Osteoblast (primary cell): ENCODE data around the gene RASAL2. TPM values are rescaled to one million over a fixed set of nuclear protein-coding genes. Genes with fewer than 3 reads are reported as not detected.

Source experiments
- DNase-seq: peaks from one replicate; pipeline ENCODE4 v3.0.0; 2011; ENCODE audit warnings: low spot score, mixed read lengths; ENCODE audit not compliant: insufficient read length; ENCODE audit errors: missing footprints
- H2AFZ ChIP-seq: 2 replicates; pipeline ENCODE4 v1.6.0; 2011; ENCODE audit warnings: mild to moderate bottlenecking, low read length
- H3K27ac ChIP-seq: 2 replicates; pipeline ENCODE4 v1.5.1; 2011; ENCODE audit warnings: mild to moderate bottlenecking, low read depth, low read length, moderate library complexity
- H3K27me3 ChIP-seq: 2 replicates; pipeline ENCODE4 v1.6.0; 2012; ENCODE audit warnings: mild to moderate bottlenecking, control low read depth, inconsistent platforms, low read length, moderate library complexity; ENCODE audit not compliant: insufficient read depth
- H3K36me3 ChIP-seq: 2 replicates; pipeline ENCODE4 v1.5.1; 2011; ENCODE audit warnings: mild to moderate bottlenecking, low read length, control low read depth, moderate library complexity; ENCODE audit not compliant: insufficient read depth
- H3K4me1 ChIP-seq: 2 replicates; pipeline ENCODE4 v1.5.1; 2011; ENCODE audit warnings: mild to moderate bottlenecking, low read length, control low read depth, moderate library complexity; ENCODE audit not compliant: insufficient read depth
- H3K4me2 ChIP-seq: 2 replicates; pipeline ENCODE4 v1.6.0; 2011; ENCODE audit warnings: mild to moderate bottlenecking, low read length; ENCODE audit not compliant: insufficient read depth
- H3K4me3 ChIP-seq: fragments of 200-600 bp; sonication (generic); 3 replicates; pipeline ENCODE4 v1.5.1; 2012; ENCODE audit warnings: mild to moderate bottlenecking, low read length, inconsistent platforms; ENCODE audit not compliant: insufficient read depth
- H3K79me2 ChIP-seq: 2 replicates; pipeline ENCODE4 v1.6.0; 2012; ENCODE audit warnings: mild to moderate bottlenecking, low read length, control low read depth, inconsistent platforms; ENCODE audit not compliant: insufficient read depth
- H3K9me3 ChIP-seq: 2 replicates; pipeline ENCODE4 v1.5.1; 2011; ENCODE audit warnings: low read depth, low read length, control low read depth
- H4K20me1 ChIP-seq: 2 replicates; pipeline ENCODE4 v1.6.0; 2012; ENCODE audit warnings: mild to moderate bottlenecking, low read length, control low read depth; ENCODE audit not compliant: insufficient read depth
- total RNA-seq: library from RNA; depleted of rRNA; stranded (reverse); fragments of >200 nt; gene quantifications from 2 replicates; pipeline ENCODE4 v1.2.3, GENCODE V29; 2012
- TF ChIP-seq, protein P1 (sequence below): IDR thresholded peaks from 2 replicates; pipeline ENCODE4 v1.5.1; 2011; ENCODE audit warnings: mild to moderate bottlenecking, low read depth, low read length, moderate library complexity; ENCODE audit errors: extremely low read depth

The RASAL2 gene
- total RNA-seq, 1 donor: 59.4 TPM

DNA sequence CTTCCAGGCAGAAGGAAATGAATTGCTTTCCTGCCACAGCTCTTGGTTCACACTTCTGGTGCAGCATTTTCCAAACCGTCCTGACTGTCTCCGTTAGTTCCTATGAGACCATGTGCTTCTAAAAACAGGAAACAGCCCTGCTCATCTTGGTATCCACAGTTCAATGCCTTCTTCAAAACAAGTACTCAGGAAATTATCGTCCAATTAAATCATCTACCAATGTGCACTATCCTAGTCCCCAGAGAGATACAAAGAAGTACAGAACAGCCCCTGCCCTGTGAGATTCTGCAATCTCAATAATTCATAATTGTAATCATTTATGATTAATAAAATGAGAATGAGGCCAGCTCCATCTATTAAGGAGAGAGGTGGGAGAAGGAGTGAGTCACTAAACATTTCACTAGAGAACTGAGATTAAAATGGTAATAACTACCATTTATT lies 391.7 kb downstream of the RASAL2 start:
- Histone ChIP-seq H3K4me3 (no peak overlapping the region), H3K36me3 (no peaks in the 10 kb centered on the region), H3K27me3 (no peaks in the 10 kb centered on the region), H3K27ac (no peak overlapping the region), H3K4me1 (peaks cover 4% of the 10 kb centered on the region), H4K20me1 (no peaks in the 10 kb centered on the region), H3K9me3 (no peaks in the 10 kb centered on the region), H3K4me2 (no peak overlapping the region), H3K79me2 (no peaks in the 10 kb centered on the region), H2AFZ (no peak overlapping the region)
- TF ChIP-seq, protein P1, sequence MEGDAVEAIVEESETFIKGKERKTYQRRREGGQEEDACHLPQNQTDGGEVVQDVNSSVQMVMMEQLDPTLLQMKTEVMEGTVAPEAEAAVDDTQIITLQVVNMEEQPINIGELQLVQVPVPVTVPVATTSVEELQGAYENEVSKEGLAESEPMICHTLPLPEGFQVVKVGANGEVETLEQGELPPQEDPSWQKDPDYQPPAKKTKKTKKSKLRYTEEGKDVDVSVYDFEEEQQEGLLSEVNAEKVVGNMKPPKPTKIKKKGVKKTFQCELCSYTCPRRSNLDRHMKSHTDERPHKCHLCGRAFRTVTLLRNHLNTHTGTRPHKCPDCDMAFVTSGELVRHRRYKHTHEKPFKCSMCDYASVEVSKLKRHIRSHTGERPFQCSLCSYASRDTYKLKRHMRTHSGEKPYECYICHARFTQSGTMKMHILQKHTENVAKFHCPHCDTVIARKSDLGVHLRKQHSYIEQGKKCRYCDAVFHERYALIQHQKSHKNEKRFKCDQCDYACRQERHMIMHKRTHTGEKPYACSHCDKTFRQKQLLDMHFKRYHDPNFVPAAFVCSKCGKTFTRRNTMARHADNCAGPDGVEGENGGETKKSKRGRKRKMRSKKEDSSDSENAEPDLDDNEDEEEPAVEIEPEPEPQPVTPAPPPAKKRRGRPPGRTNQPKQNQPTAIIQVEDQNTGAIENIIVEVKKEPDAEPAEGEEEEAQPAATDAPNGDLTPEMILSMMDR: no peak
- peak; percentile 66 for DNase-seq

DNA sequence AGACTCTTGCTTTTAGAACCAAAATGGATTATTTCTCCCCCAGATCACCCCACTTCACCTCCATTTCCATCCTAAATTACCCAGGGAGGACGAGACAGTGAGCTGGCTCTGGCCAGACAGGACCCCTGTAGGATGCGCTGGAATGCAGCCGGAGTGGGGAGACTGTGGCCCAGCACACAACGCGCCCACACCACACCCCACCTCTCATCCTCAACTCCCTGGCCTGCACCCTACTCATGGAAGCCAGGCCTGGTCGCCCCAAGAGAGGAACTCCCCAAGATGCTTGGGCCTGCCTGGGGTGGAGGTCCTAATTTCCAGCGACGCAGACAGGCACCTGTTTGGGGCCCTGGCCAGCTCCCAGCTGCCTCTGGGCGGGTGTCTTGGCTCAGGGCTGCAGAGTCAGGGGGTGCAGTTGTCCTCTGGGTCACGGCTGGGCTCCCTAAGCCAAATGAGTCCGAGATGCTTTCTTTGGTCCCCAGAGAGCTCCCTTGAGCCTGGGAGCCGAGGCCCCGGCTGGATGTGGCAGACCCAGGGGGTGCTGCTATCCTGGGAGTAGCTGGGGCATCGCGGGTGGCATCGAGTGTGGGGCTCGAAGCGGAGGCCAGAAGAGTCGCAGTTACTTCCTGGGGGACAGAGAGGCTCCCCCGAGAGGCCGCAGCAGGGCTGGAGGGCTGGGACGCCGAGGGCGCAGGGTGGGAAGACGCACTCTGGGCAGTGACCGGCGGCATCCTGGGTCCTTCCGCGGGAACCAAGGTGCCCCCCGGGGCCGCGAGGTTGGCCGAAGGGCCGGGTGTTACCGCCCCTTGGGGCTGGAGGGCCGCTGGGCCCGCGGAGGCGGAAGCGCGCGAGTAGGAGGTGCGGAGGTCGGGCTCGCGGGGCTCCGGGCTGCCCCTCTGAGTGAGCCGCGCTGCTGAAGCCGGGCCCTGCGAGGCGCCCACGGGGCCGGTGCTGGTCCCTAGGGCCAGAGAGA lies 392.5 kb downstream of the RASAL2 start:
- H4K20me1 ChIP-seq: no peaks in the 10 kb centered on the region
- DNase-seq: peak; percentile 91
- H3K9me3 ChIP-seq: no peaks in the 10 kb centered on the region
- TF ChIP-seq, protein P1: no peak
- no peaks in the 10 kb centered on the region for H3K79me2 ChIP-seq
- peaks cover 4% of the 10 kb centered on the region for H3K4me1 ChIP-seq
- peak overlapping the region; percentile 57 for H3K4me3 ChIP-seq
- H2AFZ ChIP-seq: peak overlapping the region; percentile 39
- no peaks in the 10 kb centered on the region for H3K36me3 ChIP-seq
- no peak overlapping the region for H3K27ac ChIP-seq
- peak overlapping the region; percentile 62 for H3K4me2 ChIP-seq
- H3K27me3 ChIP-seq: no peaks in the 10 kb centered on the region

DNA sequence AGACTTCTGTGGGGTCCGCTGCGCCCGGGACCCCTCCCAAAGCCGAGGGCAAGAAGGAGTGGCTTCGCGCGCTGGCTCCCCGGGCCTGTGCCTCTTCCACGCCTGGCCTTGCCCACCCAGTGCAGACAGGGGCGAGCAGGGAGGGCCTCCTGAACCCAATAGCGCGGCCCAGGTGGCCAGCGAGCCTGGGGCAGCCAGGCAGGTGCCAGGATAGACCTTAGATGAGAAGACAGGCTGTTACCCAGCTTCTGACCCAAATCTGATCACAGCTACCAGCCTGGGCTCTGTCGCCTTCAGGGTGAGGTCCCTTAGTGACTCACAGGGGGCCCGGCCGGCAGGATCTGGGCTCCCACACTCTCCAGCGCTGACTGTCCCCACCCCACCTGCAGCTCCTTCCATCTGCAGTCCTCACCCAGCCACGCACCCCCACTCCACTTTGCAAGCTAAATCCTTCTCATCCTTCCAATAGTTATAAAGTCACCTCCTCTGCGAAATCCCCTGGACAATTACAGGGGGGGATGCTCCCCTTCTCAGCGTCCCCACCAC lies 393.2 kb downstream of the RASAL2 start:
- peak overlapping the region; percentile 39 for H2AFZ ChIP-seq
- peak overlapping the region; percentile 62 for H3K4me2 ChIP-seq
- no peaks in the 10 kb centered on the region for H4K20me1 ChIP-seq
- peak overlapping the region; percentile 57 for H3K4me3 ChIP-seq
- DNase-seq: peak; percentile 81
- no peaks in the 10 kb centered on the region for H3K36me3 ChIP-seq
- no peaks in the 10 kb centered on the region for H3K27me3 ChIP-seq
- H3K79me2 ChIP-seq: no peaks in the 10 kb centered on the region
- no peaks in the 10 kb centered on the region for H3K9me3 ChIP-seq
- TF ChIP-seq, protein P1: no peak
- H3K4me1 ChIP-seq: peaks cover 4% of the 10 kb centered on the region
- H3K27ac ChIP-seq: no peak overlapping the region

DNA sequence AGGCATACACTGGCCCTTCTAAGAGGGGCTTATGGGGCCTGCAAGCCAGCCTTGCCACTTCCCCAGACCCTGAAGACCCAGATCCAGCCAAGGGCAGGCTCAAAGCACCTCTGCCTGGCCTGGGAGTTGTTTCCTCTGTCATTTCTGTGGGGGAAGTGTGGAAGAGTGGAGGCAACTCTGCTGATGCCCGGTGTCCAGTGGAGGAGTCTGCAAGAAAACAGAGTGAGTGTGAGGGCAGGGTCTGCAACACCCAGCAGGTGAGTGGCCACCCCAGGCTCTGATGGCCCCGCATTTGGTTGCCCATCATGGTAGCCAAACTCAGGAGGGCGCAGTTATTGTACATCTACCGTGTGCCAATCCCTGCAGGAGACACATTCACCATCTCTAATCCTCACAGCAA lies 394.5 kb downstream of the RASAL2 start:
- Histone ChIP-seq H3K79me2 (no peaks in the 10 kb centered on the region), H3K4me1 (peaks cover 4% of the 10 kb centered on the region), H3K27ac (no peak overlapping the region), H4K20me1 (no peaks in the 10 kb centered on the region), H3K36me3 (no peaks in the 10 kb centered on the region), H3K9me3 (no peaks in the 10 kb centered on the region), H3K27me3 (no peaks in the 10 kb centered on the region), H3K4me2 (no peak overlapping the region), H2AFZ (no peak overlapping the region), H3K4me3 (no peak overlapping the region)
- peak; percentile 74 for DNase-seq
- TF ChIP-seq, protein P1: no peak
